HG03025 (cell line): ENCODE data around the gene C1QB.

ENCODE experiments used
- ATAC-seq: cut with Tn5 transposase; IDR thresholded peaks from one replicate; pipeline ENCODE4 v1.9.1; 2021; ENCODE audit warnings: mild to moderate bottlenecking, moderate library complexity; ENCODE audit not compliant: unreplicated experiment, low FRiP score

C1QB gene

GRCh38 chr1:22633697-22634463 lies 19.2 kb upstream of the C1QB start:
- no peak for ATAC-seq

GRCh38 chr1:22635436-22635835 lies 17.6 kb upstream of the C1QB start:
- ATAC-seq: no peak

GRCh38 chr1:22636353-22636752 lies 16.7 kb upstream of the C1QB start, which contains the start of gene C1QA:
TSS of gene C1QA (plus strand) at chr1:22636628. CDS start at chr1:22637617, 989 bp downstream.
- no peak for ATAC-seq

- no peak for ATAC-seq
These were observed 16.1 kb upstream of the C1QB start for GRCh38 chr1:22636927-22637326.

GRCh38 chr1:22637907-22638445 lies 15.1 kb upstream of the C1QB start:
- ATAC-seq: no peak

- ATAC-seq: no peak
These were observed 14.4 kb upstream of the C1QB start for GRCh38 chr1:22638476-22639234.

- ATAC-seq: no peak
These were observed 13.8 kb upstream of the C1QB start for GRCh38 chr1:22639286-22639685.

GRCh38 chr1:22641247-22641646 lies 11.8 kb upstream of the C1QB start:
- ATAC-seq: no peak

GRCh38 chr1:22641906-22642636 lies 11.0 kb upstream of the C1QB start:
- no peak for ATAC-seq

- no peak for ATAC-seq
These were observed 9.7 kb upstream of the C1QB start, which contains the start of gene C1QC for GRCh38 chr1:22643381-22643780. TSS of gene C1QC (plus strand) at chr1:22643633. CDS start at chr1:22644024, 391 bp downstream.

- ATAC-seq: no peak
These were observed 9.1 kb upstream of the C1QB start for GRCh38 chr1:22643928-22644327.

GRCh38 chr1:22645931-22646330 lies 7.1 kb upstream of the C1QB start:
- no peak for ATAC-seq

- no peak for ATAC-seq
These were observed 6.7 kb upstream of the C1QB start for GRCh38 chr1:22646384-22646783.

GRCh38 chr1:22650089-22650693 lies 2.8 kb upstream of the C1QB start:
- no peak for ATAC-seq

- ATAC-seq: no peak
These were observed 837 bp upstream of the C1QB start for GRCh38 chr1:22651941-22652856.

GRCh38 chr1:22654692-22655091 lies 1.7 kb downstream of the C1QB start:
- no peak for ATAC-seq

GRCh38 chr1:22658385-22659163 lies 5.5 kb downstream of the C1QB start:
- no peak for ATAC-seq

- ATAC-seq: no peak
These were observed 7.7 kb downstream of the C1QB start for GRCh38 chr1:22660716-22661241.
